Brain microvascular endothelial cell (primary cell): ENCODE measurements around the gene LRRTM1.

Experiments
- DNase-seq: peaks from one replicate; pipeline ENCODE4 v3.0.0-alpha.2; 2020
- H3K27ac ChIP-seq: fragments of 250-450 bp; sonication (Bioruptor Pico); 2 replicates; pipeline ENCODE4 v1.5.1; 2020; ENCODE audit warnings: mild to moderate bottlenecking, moderate library complexity
- H3K27me3 ChIP-seq: fragments of 250-450 bp; sonication (Bioruptor Pico); replicated peaks from 2 replicates; pipeline ENCODE4 v1.5.1; 2020; ENCODE audit warnings: mild to moderate bottlenecking
- H3K36me3 ChIP-seq: fragments of 250-450 bp; sonication (Bioruptor Pico); replicated peaks from 2 replicates; pipeline ENCODE4 v1.5.1; 2020; ENCODE audit warnings: mild to moderate bottlenecking
- H3K4me3 ChIP-seq: 2 replicates; pipeline ENCODE4 v1.5.1; 2011; ENCODE audit warnings: low read depth, mild to moderate bottlenecking, control low read depth, low read length, moderate library complexity
- CTCF ChIP-seq: IDR thresholded peaks from 2 replicates; pipeline ENCODE4 v1.5.1; 2011; ENCODE audit warnings: low read depth, mild to moderate bottlenecking, moderate library complexity, low read length, control low read depth, inconsistent platforms; ENCODE audit errors: missing control alignments
- in situ Hi-C: cut with HindIII; loops from 2 replicates; pipeline ENCODE4 v1.10.0; 2017; ENCODE audit warnings: low sequenced_read_pairs, low pct_ligation_motif_present

The LRRTM1 gene

GRCh38 chr2:80302001-80302313 is 2.6 kb downstream of the LRRTM1 start:
- DNase-seq: no peak
- Histone ChIP-seq H3K27me3 (peaks cover 15% of the 10 kb centered on the region), H3K27ac (no peak overlapping the region), H3K36me3 (no peaks in the 10 kb centered on the region), H3K4me3 (no peak overlapping the region)
- in situ Hi-C loops: no loop called here
- TF ChIP-seq CTCF: no peak

- Histone ChIP-seq H3K4me3 (no peak overlapping the region), H3K36me3 (no peaks in the 10 kb centered on the region), H3K27ac (no peak overlapping the region), H3K27me3 (peaks cover 15% of the 10 kb centered on the region)
- no peak for DNase-seq
- TF ChIP-seq CTCF: no peak
- in situ Hi-C loops: no loop called here
Observed at GRCh38 chr2:80300954-80301353, 3.6 kb downstream of the LRRTM1 start.

- TF ChIP-seq CTCF: no peak
- no peak for DNase-seq
Observed at GRCh38 chr2:80300346-80300745, 4.2 kb downstream of the LRRTM1 start.

GRCh38 chr2:80299661-80300060 is 4.9 kb downstream of the LRRTM1 start:
- no peak overlapping the region for H3K27ac ChIP-seq
- H3K27me3 ChIP-seq: peaks cover 15% of the 10 kb centered on the region
- in situ Hi-C loops: no loop called here
- no peak for TF ChIP-seq CTCF
- H3K36me3 ChIP-seq: no peaks in the 10 kb centered on the region
- no peak for DNase-seq
- no peak overlapping the region for H3K4me3 ChIP-seq

More at GRCh38 chr2:80300346-80300745, 4.2 kb downstream of the LRRTM1 start:
- no peaks in the 10 kb centered on the region for H3K36me3 ChIP-seq
- H3K27ac ChIP-seq: no peak overlapping the region
- no peak overlapping the region for H3K4me3 ChIP-seq
- in situ Hi-C loops: no loop called here
- H3K27me3 ChIP-seq: peaks cover 15% of the 10 kb centered on the region

- no peak for TF ChIP-seq CTCF
- no peaks in the 10 kb centered on the region for H3K36me3 ChIP-seq
- peaks cover 12% of the 10 kb centered on the region for H3K27me3 ChIP-seq
- no peak overlapping the region for H3K4me3 ChIP-seq
- in situ Hi-C loops: no loop called here
- no peak overlapping the region for H3K27ac ChIP-seq
- DNase-seq: no peak
Observed at GRCh38 chr2:80298954-80299353, 5.6 kb downstream of the LRRTM1 start.

- H3K4me3 ChIP-seq: no peak overlapping the region
- H3K27ac ChIP-seq: no peak overlapping the region
- H3K36me3 ChIP-seq: no peaks in the 10 kb centered on the region
- DNase-seq: no peak
- in situ Hi-C loops: no loop called here
- no peak for TF ChIP-seq CTCF
- H3K27me3 ChIP-seq: no peaks in the 10 kb centered on the region
Observed at GRCh38 chr2:80293039-80293438, 11.5 kb downstream of the LRRTM1 start.
